Activated CD4-positive, alpha-beta T cell treated with anti-CD3 and anti-CD28 coated beads, Interleukin-2, amount 10 ng/mL, durations not matched to agents 24 days and 14 days (primary cell): ENCODE measurements around the gene ATP1B1. TPM values are rescaled to one million over a fixed set of nuclear protein-coding genes. Genes with fewer than 3 reads are reported as not detected.
"Not testable (repeated sequence)": the region's sequence is repeated elsewhere in the genome, so short reads cannot be mapped to it uniquely, and the experiment has no call there.

Source experiments
- DNase-seq: peaks from one replicate; pipeline ENCODE4 v3.0.0; 2022
- H3K27ac Mint-ChIP-seq: one replicate; pipeline ENCODE4 v1.8.0; 2022; ENCODE audit warnings: mild to moderate bottlenecking, mixed read lengths
- H3K27me3 Mint-ChIP-seq: one replicate; pipeline ENCODE4 v1.8.0; 2022; ENCODE audit warnings: mixed read lengths
- H3K36me3 Mint-ChIP-seq: one replicate; pipeline ENCODE4 v1.8.0; 2022; ENCODE audit warnings: low read depth, mild to moderate bottlenecking, mixed read lengths
- H3K4me1 Mint-ChIP-seq: one replicate; pipeline ENCODE4 v1.8.0; 2021; ENCODE audit warnings: mixed read lengths
- H3K4me3 Mint-ChIP-seq: one replicate; pipeline ENCODE4 v1.8.0; 2022; ENCODE audit warnings: mild to moderate bottlenecking, moderate library complexity, mixed read lengths
- H3K9me3 Mint-ChIP-seq: one replicate; pipeline ENCODE4 v1.8.0; 2021; ENCODE audit warnings: mixed read lengths
- intact Hi-C: fragments of 100-400 bp; cut with micrococcal nuclease; formaldehyde crosslinking; loops from one replicate; pipeline ENCODE4 v1.15.1; 2023
- total RNA-seq: library from RNA; stranded (reverse); gene quantifications from 2 replicates; pipeline ENCODE4 v1.2.3, GENCODE V29; 2022

The ATP1B1 gene
- total RNA-seq, 1 donor from 2014 or later, result 12.5 TPM

DNA sequence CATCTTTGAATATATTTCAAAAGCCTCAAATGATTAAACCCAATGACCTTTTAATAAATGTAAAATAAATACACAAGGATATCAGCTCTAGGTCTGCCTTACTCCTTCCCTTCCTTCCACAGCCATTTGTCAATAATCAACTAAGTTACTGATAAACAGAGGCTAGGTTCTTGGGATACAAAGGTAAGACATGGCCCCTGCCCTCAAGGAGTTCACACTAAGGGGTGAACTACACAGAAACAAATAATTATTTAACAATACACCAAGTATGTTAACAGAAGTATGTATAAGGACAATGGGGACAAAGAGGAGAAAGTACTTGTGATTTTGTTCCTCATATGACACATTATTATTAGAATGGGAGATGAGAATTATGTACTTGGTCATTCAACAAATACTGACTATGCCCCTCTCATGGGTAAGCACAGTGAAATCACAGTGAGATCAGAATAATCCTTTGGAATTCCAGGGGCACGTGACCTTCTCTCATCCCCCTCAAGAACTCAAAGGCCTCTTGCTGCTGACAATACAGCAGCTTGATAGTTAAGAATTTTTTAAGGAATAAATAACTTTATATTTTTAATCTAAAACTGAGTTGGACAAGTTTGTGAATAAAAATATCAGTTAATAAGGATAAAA lies 40.2 kb downstream of the ATP1B1 start:
- H3K27me3 Mint-ChIP-seq, result no peaks in the 10 kb centered on the region
- no peaks in the 10 kb centered on the region for H3K36me3 Mint-ChIP-seq
- no peaks in the 10 kb centered on the region for H3K4me1 Mint-ChIP-seq
- no peak overlapping the region for H3K4me3 Mint-ChIP-seq
- DNase-seq, result no peak
- no peak overlapping the region for H3K27ac Mint-ChIP-seq
- intact Hi-C loops, result no loop called here
- H3K9me3 Mint-ChIP-seq, result no peaks in the 10 kb centered on the region

DNA sequence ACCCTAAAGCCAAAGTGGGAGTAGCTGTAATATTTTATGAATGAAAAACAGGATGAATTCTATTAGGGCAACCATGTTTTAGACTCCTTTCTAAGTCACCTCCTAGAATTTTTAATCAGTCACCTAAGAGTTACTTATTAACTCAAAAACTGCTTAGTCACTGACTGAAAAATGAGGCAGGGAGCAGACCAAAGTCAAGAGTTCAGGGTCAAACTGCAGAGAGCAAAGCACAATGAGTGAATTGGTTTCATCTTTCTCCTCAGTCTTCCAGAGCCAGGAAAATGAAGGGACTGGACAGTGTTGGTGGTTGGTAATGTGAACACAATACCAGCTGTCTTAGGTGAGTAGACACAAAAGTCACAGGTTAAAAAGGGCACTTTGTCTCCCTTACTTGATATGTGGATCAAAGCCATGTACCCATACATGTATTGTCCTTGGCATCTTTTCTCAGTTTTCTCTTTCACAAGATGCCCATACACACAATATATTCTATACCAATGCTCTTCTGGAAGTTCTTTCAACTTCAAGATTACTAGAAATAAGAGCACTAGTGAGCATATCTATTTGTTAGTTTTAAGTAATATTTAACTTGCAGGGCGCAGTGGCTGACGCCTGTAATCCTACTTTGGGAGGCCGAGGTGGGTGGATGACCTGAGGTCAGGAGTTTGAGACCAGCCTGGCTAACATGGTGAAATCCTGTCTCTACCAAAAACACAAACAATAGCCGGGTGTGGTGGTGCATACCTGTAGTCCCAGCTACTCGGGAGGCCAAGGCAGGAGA lies 42.2 kb downstream of the ATP1B1 start:
- Mint-ChIP-seq H3K9me3 (no peaks in the 10 kb centered on the region), H3K4me1 (no peaks in the 10 kb centered on the region), H3K27ac (no peak overlapping the region), H3K27me3 (no peaks in the 10 kb centered on the region), H3K4me3 (no peak overlapping the region), H3K36me3 (no peaks in the 10 kb centered on the region)
- no peak for DNase-seq
- intact Hi-C loops, result no loop called here

DNA sequence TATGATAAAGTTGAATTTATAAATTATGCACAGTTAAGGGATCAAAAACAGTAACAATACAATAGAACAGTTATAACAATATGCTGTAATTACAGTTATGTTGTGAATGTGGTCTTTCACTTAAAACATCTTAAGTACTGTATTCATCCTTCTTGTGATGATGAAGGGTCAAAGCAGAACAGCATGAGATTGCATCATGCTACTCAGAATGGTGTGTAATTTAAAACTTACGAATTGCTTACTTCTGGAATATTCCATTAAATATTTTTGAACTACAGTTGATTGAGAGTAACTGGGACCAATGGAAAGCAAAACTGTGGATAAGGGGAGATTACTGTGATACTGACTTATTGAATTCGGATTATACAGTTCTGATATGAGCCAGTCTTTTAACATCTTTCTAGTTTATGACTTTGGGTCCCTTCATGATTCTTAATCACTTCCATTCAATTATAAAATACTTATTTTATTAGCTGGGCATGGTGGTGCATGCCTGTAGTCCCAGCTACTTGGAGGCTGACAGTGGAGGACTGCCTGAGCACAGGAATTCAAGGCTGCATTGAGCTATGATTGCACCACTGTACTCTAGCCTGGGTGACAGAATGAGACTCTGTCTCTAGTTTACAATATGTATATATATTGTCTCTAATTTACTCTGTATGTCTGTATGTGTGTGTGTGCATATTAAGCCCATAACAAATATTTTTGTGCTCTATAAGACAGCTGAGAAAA lies 43.2 kb downstream of the ATP1B1 start:
- H3K27ac Mint-ChIP-seq, result no peak overlapping the region
- H3K27me3 Mint-ChIP-seq, result no peaks in the 10 kb centered on the region
- intact Hi-C loops, result no loop called here
- DNase-seq, result no peak
- no peaks in the 10 kb centered on the region for H3K4me1 Mint-ChIP-seq
- no peaks in the 10 kb centered on the region for H3K9me3 Mint-ChIP-seq
- no peaks in the 10 kb centered on the region for H3K36me3 Mint-ChIP-seq
- H3K4me3 Mint-ChIP-seq, result no peak overlapping the region

DNA sequence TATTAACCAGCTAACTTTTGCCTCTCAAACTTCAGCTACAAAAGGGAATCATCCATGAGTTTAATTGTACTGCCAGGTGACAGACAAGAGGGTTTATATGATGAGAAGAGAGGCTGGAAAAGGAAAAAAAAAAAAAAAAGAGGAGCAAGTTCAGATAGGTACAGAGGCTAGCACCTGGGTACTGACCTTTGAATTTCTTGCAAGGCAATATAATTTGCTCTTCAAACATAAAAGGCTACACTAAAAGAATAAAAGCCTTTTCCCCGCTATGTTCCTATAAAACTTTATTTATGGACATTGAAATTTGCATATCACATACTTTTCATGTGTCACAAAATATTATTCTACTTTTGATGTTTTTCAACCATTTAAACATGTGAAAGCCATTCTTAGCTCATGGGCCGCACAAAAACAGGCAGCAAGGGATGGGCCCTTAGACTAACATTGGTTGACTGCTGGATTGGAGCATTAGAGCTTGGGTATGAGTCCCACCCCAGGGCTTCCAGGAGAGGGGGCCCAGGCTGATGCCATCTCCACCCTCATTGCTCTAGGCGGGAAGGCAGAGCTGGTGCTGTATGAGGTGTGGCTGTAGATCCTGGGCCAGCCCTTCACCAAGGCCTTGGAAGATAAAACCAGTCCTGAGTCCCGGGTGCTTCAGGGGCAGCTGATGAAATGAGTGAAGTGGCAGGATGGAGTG lies 44.3 kb downstream of the ATP1B1 start:
- H3K27me3 Mint-ChIP-seq, result no peaks in the 10 kb centered on the region

DNA sequence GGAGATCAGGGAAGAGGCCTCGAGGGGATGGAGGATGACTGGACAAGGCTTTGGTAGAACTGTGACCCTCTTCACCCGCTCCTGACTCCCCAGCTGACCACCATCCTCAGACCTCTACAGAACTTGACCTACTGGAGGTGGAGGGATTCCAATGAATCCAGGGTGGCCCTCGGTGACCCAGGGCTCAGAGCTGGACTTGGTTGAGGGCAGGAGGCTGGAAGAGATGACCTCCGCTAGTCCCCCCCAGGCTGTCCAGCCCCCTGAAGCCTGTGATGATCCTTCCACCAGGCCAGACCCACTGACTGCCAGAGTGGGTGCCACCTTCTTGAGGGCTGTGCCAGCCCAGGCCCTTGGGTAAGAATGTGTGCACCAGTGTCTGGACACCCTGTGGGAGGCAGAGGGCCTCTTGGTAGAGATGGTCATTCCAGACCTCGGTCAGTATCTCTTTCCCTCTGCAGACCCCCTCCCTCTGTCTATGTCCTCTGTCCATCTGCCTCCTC lies 44.9 kb downstream of the ATP1B1 start:
- Mint-ChIP-seq H3K27me3 (no peaks in the 10 kb centered on the region), H3K27ac (no peak overlapping the region), H3K4me1 (no peaks in the 10 kb centered on the region), H3K9me3 (no peaks in the 10 kb centered on the region), H3K36me3 (no peaks in the 10 kb centered on the region), H3K4me3 (no peak overlapping the region)
- intact Hi-C loops, result no loop called here
- no peak for DNase-seq

More for the DNA sequence above, 44.3 kb downstream of the ATP1B1 start:
- no peak overlapping the region for H3K27ac Mint-ChIP-seq
- intact Hi-C loops, result no loop called here
- no peaks in the 10 kb centered on the region for H3K36me3 Mint-ChIP-seq
- no peak overlapping the region for H3K4me3 Mint-ChIP-seq
- no peak for DNase-seq
- no peaks in the 10 kb centered on the region for H3K4me1 Mint-ChIP-seq
- no peaks in the 10 kb centered on the region for H3K9me3 Mint-ChIP-seq

DNA sequence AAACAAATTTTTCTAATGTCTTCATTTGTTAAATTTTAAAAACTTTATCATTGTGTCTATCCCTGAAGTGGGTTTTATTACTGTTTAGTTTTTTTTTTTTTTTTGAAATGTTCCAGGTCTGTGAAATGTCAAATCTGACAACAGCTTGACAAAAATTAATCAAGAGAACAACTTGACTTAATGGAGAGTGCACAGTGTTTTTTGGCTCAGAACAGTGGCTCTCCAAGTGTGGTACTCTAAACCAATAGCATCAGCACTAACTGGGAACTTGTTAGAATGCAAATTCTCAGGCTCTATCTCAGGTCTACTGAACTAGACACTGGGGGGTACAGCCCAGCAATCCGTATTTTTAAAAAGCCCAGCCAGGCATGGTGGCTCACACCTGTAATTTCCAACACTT lies 49.2 kb downstream of the ATP1B1 start:
- Mint-ChIP-seq H3K27me3 (no peaks in the 10 kb centered on the region), H3K36me3 (no peaks in the 10 kb centered on the region), H3K4me1 (no peaks in the 10 kb centered on the region), H3K27ac (no peak overlapping the region), H3K4me3 (no peak overlapping the region), H3K9me3 (no peaks in the 10 kb centered on the region)
- DNase-seq, result no peak
- intact Hi-C loops, result no loop called here

DNA sequence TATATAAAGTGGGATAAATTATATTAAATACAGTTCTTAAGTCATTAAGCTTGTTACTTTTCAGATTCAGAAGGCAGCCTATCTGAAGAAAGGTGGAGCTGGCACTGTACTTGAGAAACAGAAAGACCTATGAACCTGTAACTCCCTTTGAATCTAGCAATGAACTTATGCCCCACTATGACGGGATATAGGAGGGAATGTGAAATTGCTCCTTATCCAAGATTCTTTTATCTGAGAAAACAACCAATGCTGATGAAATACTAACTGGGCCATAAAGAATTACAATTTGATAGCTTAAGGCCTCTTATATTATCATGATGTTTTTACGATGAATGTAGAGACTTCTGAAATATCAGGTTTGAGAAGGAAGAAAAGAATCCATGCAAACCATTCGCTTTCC lies 50.1 kb downstream of the ATP1B1 start:
- Mint-ChIP-seq H3K4me3 (no peak overlapping the region), H3K9me3 (no peaks in the 10 kb centered on the region), H3K27me3 (no peaks in the 10 kb centered on the region), H3K4me1 (no peaks in the 10 kb centered on the region), H3K36me3 (no peaks in the 10 kb centered on the region), H3K27ac (no peak overlapping the region)
- no peak for DNase-seq
- intact Hi-C loops, result no loop called here

DNA sequence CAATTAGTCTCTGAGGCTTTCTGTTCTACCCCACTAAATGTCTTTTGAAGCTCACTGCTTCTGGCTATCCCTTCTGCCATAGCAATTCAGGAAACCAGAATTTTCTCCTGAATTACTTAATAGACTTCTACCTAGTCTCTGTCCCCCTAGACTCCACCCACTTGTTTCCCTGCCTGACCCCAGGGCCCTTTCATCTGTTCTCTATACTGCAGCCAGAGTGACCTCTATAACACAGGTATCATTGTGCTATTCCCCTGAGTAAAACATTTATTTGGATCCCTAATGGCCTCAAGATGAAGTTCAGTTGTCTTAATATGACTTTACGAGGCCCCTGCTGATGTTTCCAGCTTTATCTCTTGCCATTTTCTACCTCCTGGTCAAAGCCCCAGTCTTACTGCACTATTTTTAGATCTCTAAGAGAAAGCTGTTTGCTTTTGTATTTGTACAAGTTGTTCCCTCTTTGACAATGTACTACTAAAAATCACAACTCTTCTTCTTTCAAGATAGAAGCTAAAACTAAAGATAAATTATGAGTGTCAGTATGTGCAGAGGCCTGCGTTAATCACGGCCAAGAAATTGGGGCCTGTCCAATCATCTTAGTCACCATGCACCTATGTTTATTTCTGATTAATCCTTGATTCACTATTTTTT lies 54.5 kb downstream of the ATP1B1 start:
- H3K4me3 Mint-ChIP-seq, result no peak overlapping the region
- H3K9me3 Mint-ChIP-seq, result no peaks in the 10 kb centered on the region
- H3K27me3 Mint-ChIP-seq, result no peaks in the 10 kb centered on the region
- no peak for DNase-seq
- peaks cover 1% of the 10 kb centered on the region for H3K36me3 Mint-ChIP-seq
- H3K27ac Mint-ChIP-seq, result no peak overlapping the region
- H3K4me1 Mint-ChIP-seq, result peaks cover 7% of the 10 kb centered on the region
- intact Hi-C loops, result loop anchor here (10.0 kb wide), 1 partner anchor 164 kb away; no protein-coding TSS in a partner anchor

DNA sequence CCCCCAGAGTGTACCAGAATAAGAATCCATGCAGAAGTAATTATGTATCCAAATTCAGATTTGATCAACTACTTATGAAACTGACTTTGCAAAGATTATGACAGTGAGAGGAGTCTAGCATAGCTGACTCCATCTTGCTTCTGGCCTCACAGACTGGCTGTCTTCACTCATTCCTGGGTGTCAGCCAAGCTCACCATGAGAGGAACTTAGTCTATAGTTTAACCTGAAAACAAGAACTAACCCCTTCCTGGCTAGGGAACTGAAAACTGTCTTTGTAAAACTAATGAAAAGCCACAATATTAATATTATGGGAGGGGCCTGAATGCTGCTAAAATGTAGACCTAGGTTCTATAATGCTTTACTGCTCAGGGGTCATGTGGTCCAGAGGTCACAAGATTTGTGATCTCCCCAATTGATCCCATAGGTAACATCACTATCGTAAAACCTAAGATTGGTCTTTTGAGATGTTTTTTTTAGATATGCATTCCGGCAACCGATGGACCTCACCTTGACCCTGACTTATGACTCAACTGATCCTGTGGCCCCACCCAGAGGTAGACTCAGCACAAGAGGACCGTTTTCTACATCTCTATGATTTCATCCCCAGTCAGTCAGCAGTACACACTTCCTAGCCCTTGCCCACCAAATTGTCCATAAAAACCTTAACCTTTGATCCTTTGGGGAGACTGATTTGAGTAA lies 55.2 kb downstream of the ATP1B1 start:
- intact Hi-C loops, result loop anchor here (2.0 to 10.0 kb wide), 2 partner anchors 23 to 163 kb away; no protein-coding TSS in a partner anchor
- peaks cover 1% of the 10 kb centered on the region for H3K36me3 Mint-ChIP-seq
- H3K4me1 Mint-ChIP-seq, result peaks cover 7% of the 10 kb centered on the region
- no peaks in the 10 kb centered on the region for H3K9me3 Mint-ChIP-seq
- H3K27me3 Mint-ChIP-seq, result no peaks in the 10 kb centered on the region
- no peak overlapping the region for H3K27ac Mint-ChIP-seq
- no peak overlapping the region for H3K4me3 Mint-ChIP-seq
- DNase-seq, result no peak

DNA sequence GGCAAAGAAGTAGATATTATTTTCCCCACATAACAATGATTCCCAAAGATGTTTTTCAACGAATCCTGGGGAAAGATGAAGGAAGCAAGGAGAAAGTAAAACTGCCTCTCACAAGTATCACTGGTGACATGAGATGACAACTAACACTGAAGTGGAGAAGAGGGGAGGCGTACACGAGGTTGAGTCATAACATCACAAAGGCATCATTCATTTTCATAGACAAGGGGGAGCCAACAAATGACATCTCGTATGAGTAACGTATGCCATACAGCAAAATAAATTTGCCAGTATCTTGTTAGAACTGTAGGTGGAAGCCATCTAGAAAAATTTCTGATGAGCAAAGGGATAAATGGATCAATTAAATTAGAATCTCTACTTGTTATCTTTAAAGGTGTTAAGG lies 56.6 kb downstream of the ATP1B1 start:
- Mint-ChIP-seq H3K27me3 (no peaks in the 10 kb centered on the region), H3K4me3 (no peak overlapping the region), H3K36me3 (peaks cover 1% of the 10 kb centered on the region), H3K9me3 (no peaks in the 10 kb centered on the region), H3K27ac (peak overlapping the region; percentile 19), H3K4me1 (peaks cover 7% of the 10 kb centered on the region)
- no peak for DNase-seq
- intact Hi-C loops, result loop anchor here (2.0 to 10.0 kb wide), 2 partner anchors 24 to 162 kb away; no protein-coding TSS in a partner anchor

DNA sequence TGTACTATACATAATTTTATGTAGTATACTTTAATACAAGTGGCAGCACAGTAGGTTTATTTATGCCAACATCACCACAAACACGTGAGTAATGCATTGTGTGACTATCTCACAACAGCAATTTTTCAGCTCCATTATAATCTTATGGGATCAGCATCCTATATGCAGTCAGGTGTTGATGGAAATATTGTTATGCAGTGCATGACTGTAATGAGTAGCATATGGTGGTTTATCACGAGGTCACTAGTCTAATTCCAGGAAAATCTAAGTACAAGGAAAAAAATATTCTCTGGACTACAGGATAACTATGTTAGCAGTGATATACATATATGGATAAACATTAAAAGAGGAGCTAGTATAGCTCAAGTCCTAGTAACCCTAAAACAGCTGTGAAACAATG lies 69.0 kb downstream of the ATP1B1 start:
- H3K36me3 Mint-ChIP-seq, result no peaks in the 10 kb centered on the region
- intact Hi-C loops, result no loop called here
- DNase-seq, result no peak
- H3K27ac Mint-ChIP-seq, result no peak overlapping the region
- peaks cover 4% of the 10 kb centered on the region for H3K9me3 Mint-ChIP-seq
- H3K4me3 Mint-ChIP-seq, result no peak overlapping the region
- H3K27me3 Mint-ChIP-seq, result no peaks in the 10 kb centered on the region
- no peaks in the 10 kb centered on the region for H3K4me1 Mint-ChIP-seq

DNA sequence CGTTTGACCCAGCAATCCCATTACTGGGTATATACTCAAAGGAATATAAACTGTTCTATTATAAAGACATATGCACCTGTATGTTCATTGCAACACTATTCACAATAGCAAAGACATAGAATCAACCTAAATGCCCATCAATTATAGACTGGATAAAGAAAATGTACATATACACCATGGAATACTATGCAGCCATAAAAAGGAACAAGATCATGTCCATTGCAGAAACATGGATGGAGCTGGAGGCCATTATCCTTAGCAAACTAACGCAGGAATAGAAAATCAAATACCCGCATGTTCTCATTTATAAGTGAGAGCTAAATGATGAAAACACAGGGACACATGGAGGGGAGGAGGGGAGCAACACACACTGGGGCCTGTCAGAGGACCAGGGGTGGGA lies 72.9 kb downstream of the ATP1B1 start:
- H3K27ac Mint-ChIP-seq, intact Hi-C loops, H3K4me3 Mint-ChIP-seq, H3K36me3 Mint-ChIP-seq, H3K27me3 Mint-ChIP-seq, H3K4me1 Mint-ChIP-seq, DNase-seq, H3K9me3 Mint-ChIP-seq: not testable (repeated sequence)

DNA sequence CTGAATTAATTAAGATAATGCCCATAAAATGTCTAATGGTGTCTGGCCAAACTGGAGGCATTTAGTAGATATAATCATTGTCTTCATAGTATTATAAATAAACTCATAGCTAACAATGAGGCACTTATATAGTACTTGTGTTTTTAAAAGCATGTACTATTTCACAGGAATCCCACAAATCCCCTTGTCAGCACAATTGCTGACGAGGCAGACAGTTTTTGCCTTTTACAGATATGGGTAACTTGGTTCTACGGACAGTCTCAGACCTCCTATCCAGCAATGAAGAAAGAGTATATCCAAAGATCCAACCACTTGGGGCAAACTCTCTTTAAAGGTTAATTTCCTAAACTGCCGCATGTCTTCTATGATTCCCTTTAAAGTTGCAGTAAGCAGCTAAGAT lies 73.7 kb downstream of the ATP1B1 start:
- intact Hi-C loops, result no loop called here
- Mint-ChIP-seq H3K4me3 (no peak overlapping the region), H3K27ac (no peak overlapping the region), H3K27me3 (no peaks in the 10 kb centered on the region), H3K36me3 (no peaks in the 10 kb centered on the region), H3K4me1 (no peaks in the 10 kb centered on the region), H3K9me3 (peaks cover 4% of the 10 kb centered on the region)
- DNase-seq, result no peak
